Thymus (tissue), 11 donors: ENCODE measurements around the gene PITRM1. TPM values are rescaled to one million over a fixed set of nuclear protein-coding genes. Genes with fewer than 3 reads are reported as not detected.

ENCODE experiments used
- DNase-seq, 9 donors: peaks; one replicate each; pipeline ENCODE4 v3.0.0-alpha.2; 2013; ENCODE audit warnings: low spot score in 9 of 9, low read depth in 6 of 9, missing footprints in 1 of 9
- H3K27ac ChIP-seq, 2 donors: one replicate each; pipeline ENCODE4 v1.5.1; 2013; ENCODE audit warnings: control low read depth in 1 of 2, low read depth in 1 of 2, low read length in 1 of 2, mild to moderate bottlenecking in 1 of 2, moderate library complexity in 1 of 2
- H3K27me3 ChIP-seq, 2 donors: one replicate each; pipeline ENCODE4 v1.5.1; 2013; ENCODE audit warnings: low read length in 1 of 2; ENCODE audit not compliant: control insufficient read depth in 2 of 2, insufficient read depth in 1 of 2
- H3K36me3 ChIP-seq, 2 donors: one replicate each; pipeline ENCODE4 v1.5.1; 2013; ENCODE audit warnings: low read length in 1 of 2, mild to moderate bottlenecking in 1 of 2, moderate library complexity in 1 of 2; ENCODE audit not compliant: control insufficient read depth in 2 of 2, insufficient read depth in 2 of 2
- H3K4me1 ChIP-seq, 2 donors: one replicate each; pipeline ENCODE4 v1.5.1; 2013; ENCODE audit warnings: low read length in 2 of 2; ENCODE audit not compliant: control insufficient read depth in 2 of 2, insufficient read depth in 2 of 2
- H3K4me3 ChIP-seq, 2 donors: one replicate each; pipeline ENCODE4 v1.5.1; 2013; ENCODE audit warnings: low read length in 2 of 2, control low read depth in 1 of 2, mild to moderate bottlenecking in 1 of 2
- H3K9me3 ChIP-seq, 2 donors: one replicate each; pipeline ENCODE4 v1.5.1; 2013; ENCODE audit warnings: low read length in 1 of 2, mild to moderate bottlenecking in 1 of 2; ENCODE audit not compliant: control insufficient read depth in 2 of 2, insufficient read depth in 1 of 2
- WGBS: extraction: QIAGEN DNeasy Blood & Tissue Kit; methylation state at CpG from one replicate; pipeline ENCODE4 v1.1.7; 2013; 5-methylcytosine and 5-hydroxymethylcytosine counted together
- polyA plus RNA-seq: library from polyadenylated mRNA; stranded (reverse); fragments of 200-250 nt; gene quantifications from one replicate; pipeline ENCODE4 v1.2.3, GENCODE V29; 2013
- total RNA-seq: library from RNA; stranded (reverse); fragments of 120-200 nt; gene quantifications from one replicate; pipeline ENCODE4 v1.2.4, GENCODE V29; 2013
- donor health status: healthy.

Gene PITRM1
- total and polyA plus RNA-seq, 2 donors, result 50.1 to 159 TPM

- no peak overlapping the region for H3K27ac ChIP-seq
- 97% methylated on average over 8 of the region's 8 CpGs for WGBS
- no peak for DNase-seq
- no peak overlapping the region for H3K4me3 ChIP-seq
- H3K36me3 ChIP-seq, result peaks cover 68 to 71% of the 10 kb centered on the region in 2 donors
- no peaks in the 10 kb centered on the region for H3K9me3 ChIP-seq
- no peaks in the 10 kb centered on the region for H3K27me3 ChIP-seq
- H3K4me1 ChIP-seq, result no peaks in the 10 kb centered on the region
Measured at GRCh38 chr10:3115685-3116084, 56.9 kb downstream of the PITRM1 start.

- Histone ChIP-seq H3K27me3 (no peaks in the 10 kb centered on the region), H3K4me3 (no peak overlapping the region), H3K36me3 (peaks cover 67 to 79% of the 10 kb centered on the region in 2 donors), H3K9me3 (no peaks in the 10 kb centered on the region), H3K27ac (no peak overlapping the region), H3K4me1 (no peaks in the 10 kb centered on the region)
- WGBS, result 97% methylated on average over 19 of the region's 19 CpGs
- no peak for DNase-seq
Measured at GRCh38 chr10:3113343-3113720, 59.2 kb downstream of the PITRM1 start.

- Histone ChIP-seq H3K36me3 (peaks cover 68 to 81% of the 10 kb centered on the region in 2 donors), H3K27me3 (no peaks in the 10 kb centered on the region), H3K4me1 (no peaks in the 10 kb centered on the region), H3K9me3 (no peaks in the 10 kb centered on the region), H3K4me3 (no peak overlapping the region), H3K27ac (peak overlapping the region in 1 of 2 donors; percentile 47)
- no peak for DNase-seq
- 90% methylated on average over 15 of the region's 15 CpGs for WGBS
Measured at GRCh38 chr10:3111621-3112163, 60.9 kb downstream of the PITRM1 start.

GRCh38 chr10:3110782-3111620 is 61.6 kb downstream of the PITRM1 start:
- H3K4me3 ChIP-seq, result no peak overlapping the region
- H3K9me3 ChIP-seq, result no peaks in the 10 kb centered on the region
- 94% methylated on average over 9 of the region's 9 CpGs for WGBS
- no peak overlapping the region for H3K27ac ChIP-seq
- peaks cover 61 to 74% of the 10 kb centered on the region in 2 donors for H3K36me3 ChIP-seq
- no peak for DNase-seq
- H3K27me3 ChIP-seq, result no peaks in the 10 kb centered on the region
- H3K4me1 ChIP-seq, result no peaks in the 10 kb centered on the region

GRCh38 chr10:3109633-3110032 is 62.9 kb downstream of the PITRM1 start:
- Histone ChIP-seq H3K9me3 (no peaks in the 10 kb centered on the region), H3K27me3 (no peaks in the 10 kb centered on the region), H3K4me1 (no peaks in the 10 kb centered on the region), H3K36me3 (peaks cover 67 to 76% of the 10 kb centered on the region in 2 donors), H3K27ac (no peak overlapping the region), H3K4me3 (no peak overlapping the region)
- WGBS, result 94% methylated on average over 12 of the region's 12 CpGs
- DNase-seq, result no peak

GRCh38 chr10:3109196-3109595 is 63.4 kb downstream of the PITRM1 start:
- Histone ChIP-seq H3K4me3 (no peak overlapping the region), H3K27ac (no peak overlapping the region), H3K36me3 (peaks cover 67 to 78% of the 10 kb centered on the region in 2 donors), H3K27me3 (no peaks in the 10 kb centered on the region), H3K4me1 (no peaks in the 10 kb centered on the region), H3K9me3 (no peaks in the 10 kb centered on the region)
- DNase-seq, result no peak
- 98% methylated on average over 21 of the region's 21 CpGs for WGBS

- no peak overlapping the region for H3K27ac ChIP-seq
- no peaks in the 10 kb centered on the region for H3K9me3 ChIP-seq
- DNase-seq, result no peak
- H3K4me3 ChIP-seq, result no peak overlapping the region
- peaks cover 68 to 81% of the 10 kb centered on the region in 2 donors for H3K36me3 ChIP-seq
- no peaks in the 10 kb centered on the region for H3K4me1 ChIP-seq
- no peaks in the 10 kb centered on the region for H3K27me3 ChIP-seq
- WGBS, result 96% methylated on average over 21 of the region's 21 CpGs
Measured at GRCh38 chr10:3108575-3109105, 63.9 kb downstream of the PITRM1 start.

- H3K27ac ChIP-seq, result no peak overlapping the region
- peaks cover 68 to 81% of the 10 kb centered on the region in 2 donors for H3K36me3 ChIP-seq
- no peak overlapping the region for H3K4me3 ChIP-seq
- H3K4me1 ChIP-seq, result no peaks in the 10 kb centered on the region
- H3K27me3 ChIP-seq, result no peaks in the 10 kb centered on the region
- WGBS, result 91% methylated on average over 8 of the region's 8 CpGs
- no peaks in the 10 kb centered on the region for H3K9me3 ChIP-seq
- no peak for DNase-seq
Measured at GRCh38 chr10:3108033-3108432, 64.5 kb downstream of the PITRM1 start.

GRCh38 chr10:3107426-3107961 is 65.1 kb downstream of the PITRM1 start:
- no peak for DNase-seq
- Histone ChIP-seq H3K4me1 (no peaks in the 10 kb centered on the region), H3K36me3 (peaks cover 69 to 80% of the 10 kb centered on the region in 2 donors), H3K9me3 (no peaks in the 10 kb centered on the region), H3K4me3 (no peak overlapping the region), H3K27me3 (no peaks in the 10 kb centered on the region), H3K27ac (no peak overlapping the region)
- WGBS, result 96% methylated on average over 22 of the region's 22 CpGs
